Measurements from ENCODE around the gene PHRF1.

DNA sequence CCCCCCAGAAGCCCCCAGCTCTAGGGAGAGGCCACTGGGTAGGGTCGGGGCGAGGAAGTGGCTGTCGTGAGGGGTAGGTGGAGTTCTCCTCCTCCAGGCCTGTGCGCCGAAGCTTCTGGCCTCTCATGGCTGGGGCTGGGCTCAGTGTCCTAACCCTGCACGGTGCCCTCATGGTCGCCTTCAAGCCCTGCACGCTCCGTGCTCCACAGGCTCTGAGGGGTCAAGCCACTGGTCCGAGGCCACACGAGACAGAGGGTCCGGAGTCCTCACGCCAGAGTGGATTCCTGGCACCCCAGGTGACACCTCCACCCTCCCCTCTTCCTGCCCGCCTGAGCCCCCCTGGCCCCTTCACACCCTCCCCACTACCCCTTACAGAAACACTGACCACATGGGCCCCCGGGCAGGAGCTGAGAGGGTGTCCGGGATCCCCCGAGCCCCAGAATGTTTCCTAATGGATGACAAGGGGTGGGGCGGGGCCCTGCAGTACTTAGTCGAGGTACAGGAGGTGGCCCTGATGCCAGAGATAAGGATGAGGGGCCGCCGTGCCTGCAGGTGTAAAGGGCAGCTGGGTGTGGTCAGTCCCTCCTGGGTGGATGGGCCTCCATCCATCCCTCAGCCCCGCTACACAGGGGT lies 49.5 kb downstream of the PHRF1 start:
- TF ChIP-seq, protein P1, sequence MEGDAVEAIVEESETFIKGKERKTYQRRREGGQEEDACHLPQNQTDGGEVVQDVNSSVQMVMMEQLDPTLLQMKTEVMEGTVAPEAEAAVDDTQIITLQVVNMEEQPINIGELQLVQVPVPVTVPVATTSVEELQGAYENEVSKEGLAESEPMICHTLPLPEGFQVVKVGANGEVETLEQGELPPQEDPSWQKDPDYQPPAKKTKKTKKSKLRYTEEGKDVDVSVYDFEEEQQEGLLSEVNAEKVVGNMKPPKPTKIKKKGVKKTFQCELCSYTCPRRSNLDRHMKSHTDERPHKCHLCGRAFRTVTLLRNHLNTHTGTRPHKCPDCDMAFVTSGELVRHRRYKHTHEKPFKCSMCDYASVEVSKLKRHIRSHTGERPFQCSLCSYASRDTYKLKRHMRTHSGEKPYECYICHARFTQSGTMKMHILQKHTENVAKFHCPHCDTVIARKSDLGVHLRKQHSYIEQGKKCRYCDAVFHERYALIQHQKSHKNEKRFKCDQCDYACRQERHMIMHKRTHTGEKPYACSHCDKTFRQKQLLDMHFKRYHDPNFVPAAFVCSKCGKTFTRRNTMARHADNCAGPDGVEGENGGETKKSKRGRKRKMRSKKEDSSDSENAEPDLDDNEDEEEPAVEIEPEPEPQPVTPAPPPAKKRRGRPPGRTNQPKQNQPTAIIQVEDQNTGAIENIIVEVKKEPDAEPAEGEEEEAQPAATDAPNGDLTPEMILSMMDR (IDR thresholded peaks at IDR 0.05), result no peak
- no peak for TF ChIP-seq POLR2A (IDR thresholded peaks at IDR 0.05)
